Neural progenitor cell (in vitro differentiated cells): ENCODE results near the gene CASP10. TPM values are rescaled to one million over a fixed set of nuclear protein-coding genes. Genes with fewer than 3 reads are reported as not detected.

Experiments used
- DNase-seq: peaks from one replicate; pipeline ENCODE4 v3.0.0-alpha.2; 2016; ENCODE audit warnings: low spot score
- H2AFZ ChIP-seq: fragments of 200-600 bp; sonication (generic); replicated peaks from 2 replicates; pipeline ENCODE4 v1.6.1; 2016; ENCODE audit warnings: antibody characterized with exemption
- H3F3A ChIP-seq: fragments of 200-600 bp; sonication (generic); 2 replicates; pipeline ENCODE4 v1.6.1; 2016; ENCODE audit warnings: antibody characterized with exemption, low read depth
- H3K27ac ChIP-seq: fragments of 200-600 bp; sonication (generic); 2 replicates; pipeline ENCODE4 v1.5.1; 2016; ENCODE audit warnings: mild to moderate bottlenecking
- H3K27me3 ChIP-seq: fragments of 200-600 bp; sonication (generic); 2 replicates; pipeline ENCODE4 v1.6.1; 2016; ENCODE audit warnings: mild to moderate bottlenecking, moderate library complexity
- H3K36me3 ChIP-seq: fragments of 200-600 bp; sonication (generic); 2 replicates; pipeline ENCODE4 v1.5.1; 2016
- H3K4me1 ChIP-seq: fragments of 200-600 bp; sonication (generic); 2 replicates; pipeline ENCODE4 v1.6.1; 2016; ENCODE audit warnings: mixed run types
- H3K4me2 ChIP-seq: fragments of 200-600 bp; sonication (generic); 2 replicates; pipeline ENCODE4 v1.6.1; 2016
- H3K4me3 ChIP-seq: fragments of 200-600 bp; sonication (generic); 2 replicates; pipeline ENCODE4 v1.5.1; 2016
- H3K79me2 ChIP-seq: fragments of 200-600 bp; sonication (generic); 2 replicates; pipeline ENCODE4 v1.6.1; 2016; ENCODE audit warnings: low read depth
- H3K9ac ChIP-seq: fragments of 200-600 bp; sonication (generic); 2 replicates; pipeline ENCODE4 v1.6.1; 2016
- H3K9me3 ChIP-seq: fragments of 200-600 bp; sonication (generic); 2 replicates; pipeline ENCODE4 v1.5.1; 2016; ENCODE audit warnings: low read depth
- H4K20me1 ChIP-seq: fragments of 200-600 bp; sonication (generic); 2 replicates; pipeline ENCODE4 v1.6.1; 2016; ENCODE audit warnings: low read depth
- H3K27ac Mint-ChIP-seq: 3 replicates; pipeline ENCODE4 v1.8.0; 2021; ENCODE audit warnings: mixed read lengths
- H3K27me3 Mint-ChIP-seq: 2 replicates; pipeline ENCODE4 v1.8.0; 2022; ENCODE audit warnings: low read depth, mild to moderate bottlenecking, inconsistent platforms, moderate library complexity, mixed read lengths; ENCODE audit not compliant: insufficient read depth
- H3K36me3 Mint-ChIP-seq: 3 replicates; pipeline ENCODE4 v1.8.0; 2021; ENCODE audit warnings: mixed read lengths
- H3K4me1 Mint-ChIP-seq: 3 replicates; pipeline ENCODE4 v1.8.0; 2021; ENCODE audit warnings: mixed read lengths
- H3K4me3 Mint-ChIP-seq: 3 replicates; pipeline ENCODE4 v1.8.0; 2021; ENCODE audit warnings: mild to moderate bottlenecking, moderate library complexity, mixed read lengths
- H3K9me3 Mint-ChIP-seq: 3 replicates; pipeline ENCODE4 v1.8.0; 2020; ENCODE audit warnings: mixed read lengths
- EZH2 ChIP-seq: fragments of 200-600 bp; sonication (generic); IDR thresholded peaks from 2 replicates; pipeline ENCODE4 v1.6.1; 2017; ENCODE audit warnings: antibody characterized with exemption, mild to moderate bottlenecking, moderate library complexity
- EZH2phosphoT487 ChIP-seq: fragments of 200-600 bp; sonication (generic); IDR thresholded peaks from 2 replicates; pipeline ENCODE4 v1.6.1; 2017; ENCODE audit warnings: antibody characterized with exemption
- total RNA-seq: library from RNA; depleted of rRNA; stranded (reverse); fragments of >200 nt; gene quantifications from 2 replicates; pipeline ENCODE4 v1.2.3, GENCODE V29; 2015; ENCODE audit warnings: low replicate concordance
- TF ChIP-seq, protein P1 (sequence below): fragments of 200-600 bp; sonication (generic); IDR thresholded peaks from 2 replicates; pipeline ENCODE4 v1.5.1; 2017; ENCODE audit warnings: antibody characterized with exemption, mild to moderate bottlenecking

Gene CASP10
- total RNA-seq, 1 donor from 2014 or later = 2.2 TPM

DNA sequence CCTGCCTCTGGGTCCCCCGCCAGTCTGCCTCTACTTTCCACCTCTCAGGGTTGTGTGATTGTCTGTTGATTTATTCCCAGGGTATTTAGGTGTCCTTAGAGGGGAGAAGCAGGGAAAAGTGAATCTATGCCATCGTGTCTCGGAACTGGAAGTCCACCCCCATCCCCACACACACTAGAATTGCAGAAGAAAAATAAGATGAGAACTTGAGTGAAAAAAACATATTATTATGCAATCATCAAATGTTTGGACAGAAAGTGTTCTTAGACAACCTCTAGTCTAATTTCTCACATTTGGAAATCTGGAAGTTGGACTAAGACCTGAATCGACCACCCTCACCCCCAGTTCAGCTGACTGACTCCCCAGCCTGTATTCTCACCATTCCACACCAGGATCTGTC is 63.3 kb downstream of the CASP10 start:
- Histone ChIP-seq H3K4me1 (no peaks in the 10 kb centered on the region), H3K9ac (no peak overlapping the region), H3K4me3 (no peak overlapping the region), H3K79me2 (no peaks in the 10 kb centered on the region), H3F3A (no peaks in the 10 kb centered on the region), H3K27me3 (no peaks in the 10 kb centered on the region), H3K27ac (no peak overlapping the region), H3K9me3 (no peaks in the 10 kb centered on the region), H4K20me1 (no peaks in the 10 kb centered on the region), H3K4me2 (no peak overlapping the region), H3K36me3 (no peaks in the 10 kb centered on the region), H2AFZ (no peak overlapping the region)
- Mint-ChIP-seq H3K27me3 (peaks cover 3% of the 10 kb centered on the region), H3K9me3 (peaks cover 9% of the 10 kb centered on the region), H3K27ac (no peak overlapping the region), H3K36me3 (no peaks in the 10 kb centered on the region), H3K4me3 (no peak overlapping the region), H3K4me1 (no peaks in the 10 kb centered on the region)
- no peak for DNase-seq
- no peak for TF ChIP-seq EZH2phosphoT487
- no peak for TF ChIP-seq EZH2
- TF ChIP-seq, protein P1, sequence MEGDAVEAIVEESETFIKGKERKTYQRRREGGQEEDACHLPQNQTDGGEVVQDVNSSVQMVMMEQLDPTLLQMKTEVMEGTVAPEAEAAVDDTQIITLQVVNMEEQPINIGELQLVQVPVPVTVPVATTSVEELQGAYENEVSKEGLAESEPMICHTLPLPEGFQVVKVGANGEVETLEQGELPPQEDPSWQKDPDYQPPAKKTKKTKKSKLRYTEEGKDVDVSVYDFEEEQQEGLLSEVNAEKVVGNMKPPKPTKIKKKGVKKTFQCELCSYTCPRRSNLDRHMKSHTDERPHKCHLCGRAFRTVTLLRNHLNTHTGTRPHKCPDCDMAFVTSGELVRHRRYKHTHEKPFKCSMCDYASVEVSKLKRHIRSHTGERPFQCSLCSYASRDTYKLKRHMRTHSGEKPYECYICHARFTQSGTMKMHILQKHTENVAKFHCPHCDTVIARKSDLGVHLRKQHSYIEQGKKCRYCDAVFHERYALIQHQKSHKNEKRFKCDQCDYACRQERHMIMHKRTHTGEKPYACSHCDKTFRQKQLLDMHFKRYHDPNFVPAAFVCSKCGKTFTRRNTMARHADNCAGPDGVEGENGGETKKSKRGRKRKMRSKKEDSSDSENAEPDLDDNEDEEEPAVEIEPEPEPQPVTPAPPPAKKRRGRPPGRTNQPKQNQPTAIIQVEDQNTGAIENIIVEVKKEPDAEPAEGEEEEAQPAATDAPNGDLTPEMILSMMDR = no peak

DNA sequence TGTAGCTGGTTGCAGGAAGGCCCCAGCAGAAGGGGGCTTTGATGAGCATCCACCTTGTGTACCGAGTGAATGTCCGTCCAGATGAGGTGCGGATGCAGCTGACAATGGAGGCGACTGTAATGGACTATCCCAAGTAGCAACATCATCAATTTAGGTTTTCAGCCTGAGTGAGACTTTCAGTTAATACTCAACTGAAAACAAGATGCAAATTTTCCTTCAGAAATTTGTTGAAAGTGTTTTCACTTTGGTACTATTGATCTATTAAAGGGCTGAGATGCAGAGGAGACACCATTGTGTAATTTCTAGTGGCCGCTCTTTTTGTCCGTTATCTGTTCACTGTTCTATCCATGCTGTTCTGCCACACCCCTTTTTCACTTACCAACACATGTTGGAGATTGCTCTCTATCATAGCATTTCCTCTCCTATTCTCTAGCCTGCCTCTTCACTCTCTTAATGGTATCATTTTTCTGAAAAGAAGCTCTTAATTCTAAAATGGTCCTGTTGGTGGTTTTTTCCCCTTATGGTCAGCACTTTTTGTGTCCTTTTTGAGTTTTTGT is 65.4 kb downstream of the CASP10 start:
- Histone ChIP-seq H3K9me3 (no peaks in the 10 kb centered on the region), H3K36me3 (no peaks in the 10 kb centered on the region), H2AFZ (no peak overlapping the region), H3K27me3 (no peaks in the 10 kb centered on the region), H3K4me3 (no peak overlapping the region), H3F3A (no peaks in the 10 kb centered on the region), H4K20me1 (no peaks in the 10 kb centered on the region), H3K9ac (no peak overlapping the region), H3K27ac (no peak overlapping the region), H3K4me1 (no peaks in the 10 kb centered on the region), H3K79me2 (no peaks in the 10 kb centered on the region), H3K4me2 (no peak overlapping the region)
- no peak for DNase-seq
- Mint-ChIP-seq H3K4me1 (no peaks in the 10 kb centered on the region), H3K36me3 (no peaks in the 10 kb centered on the region), H3K27ac (no peak overlapping the region), H3K27me3 (peaks cover 3% of the 10 kb centered on the region), H3K9me3 (no peaks in the 10 kb centered on the region), H3K4me3 (no peak overlapping the region)
- TF ChIP-seq EZH2phosphoT487 = no peak
- no peak for TF ChIP-seq EZH2
- TF ChIP-seq, protein P1 = no peak

DNA sequence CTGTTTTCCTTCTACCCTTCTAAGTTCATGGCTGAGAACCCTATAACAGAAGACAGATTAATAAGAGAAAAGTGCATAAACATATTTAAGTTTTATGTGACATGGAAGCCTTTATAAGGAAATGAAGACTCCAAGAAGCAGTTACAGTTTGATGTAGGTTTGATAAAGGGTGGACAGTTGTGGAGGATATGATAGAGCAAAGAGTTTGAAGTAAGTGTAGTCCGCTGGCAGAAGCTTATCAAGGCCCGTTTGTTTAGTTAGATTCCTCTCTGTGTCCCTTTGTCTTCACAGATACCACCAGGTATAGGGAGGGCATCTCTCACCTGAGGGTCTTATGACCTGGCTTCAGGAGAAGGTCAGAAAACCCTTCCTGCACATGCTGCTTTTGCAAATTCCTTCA is 66.9 kb downstream of the CASP10 start:
- Histone ChIP-seq H3K36me3 (no peaks in the 10 kb centered on the region), H3F3A (no peaks in the 10 kb centered on the region), H2AFZ (no peak overlapping the region), H3K27me3 (no peaks in the 10 kb centered on the region), H3K9me3 (no peaks in the 10 kb centered on the region), H3K4me2 (no peak overlapping the region), H3K9ac (no peak overlapping the region), H3K79me2 (no peaks in the 10 kb centered on the region), H4K20me1 (no peaks in the 10 kb centered on the region), H3K4me3 (no peak overlapping the region), H3K4me1 (no peaks in the 10 kb centered on the region), H3K27ac (no peak overlapping the region)
- Mint-ChIP-seq H3K4me1 (no peaks in the 10 kb centered on the region), H3K9me3 (no peaks in the 10 kb centered on the region), H3K27ac (no peak overlapping the region), H3K36me3 (no peaks in the 10 kb centered on the region), H3K27me3 (peaks cover 3% of the 10 kb centered on the region), H3K4me3 (no peak overlapping the region)
- no peak for DNase-seq
- TF ChIP-seq, protein P1 = no peak
- TF ChIP-seq EZH2 (no peak), EZH2phosphoT487 (no peak)
